AG04450 (cell line): ENCODE results near the gene TCAF1. TPM values are rescaled to one million over a fixed set of nuclear protein-coding genes. Genes with fewer than 3 reads are reported as not detected.

Experiments used
- CTCF ChIA-PET: fragments of 300-600, 350-600 bp; formaldehyde crosslinking; extraction: SDS; loops from one replicate; lab custom pipeline; 2022; ENCODE audit warnings: antibody characterized with exemption, inconsistent platforms; lab: Charles Lee
- POLR2A ChIA-PET: fragments of 350-600 bp; formaldehyde crosslinking; extraction: SDS; loops from one replicate; lab custom pipeline; 2021; ENCODE audit warnings: antibody characterized with exemption, inconsistent platforms; lab: Yijun Ruan, JAX
- DNase-seq: peaks from one replicate; pipeline ENCODE4 v3.0.0-alpha.2; 2011; ENCODE audit warnings: low read depth, low spot score
- H3K27ac ChIP-seq: one replicate; pipeline ENCODE4 v1.5.1; 2012; ENCODE audit warnings: low read depth, low read length, control low read depth
- H3K27me3 ChIP-seq: one replicate; pipeline ENCODE4 v1.6.0; 2012; ENCODE audit warnings: low read length; ENCODE audit not compliant: control insufficient read depth, insufficient read depth
- H3K4me3 ChIP-seq: 2 replicates; pipeline ENCODE4 v1.5.1; 2011; ENCODE audit warnings: mild to moderate bottlenecking, low read depth, low read length, control low read depth
- H3K9me3 ChIP-seq: 2 replicates; pipeline ENCODE4 v1.5.1; 2012; ENCODE audit warnings: low read length; ENCODE audit not compliant: control insufficient read depth, insufficient read depth
- polyA plus RNA-seq: library from polyadenylated mRNA; depleted of rRNA; stranded (reverse); fragments of >200 nt; gene quantifications from 2 replicates; pipeline ENCODE4 v1.2.3, GENCODE V29; 2011
- TF ChIP-seq, protein P1 (sequence below): IDR thresholded peaks from 2 replicates; pipeline ENCODE4 v1.5.1; 2011; ENCODE audit warnings: low read depth, low read length, control low read depth, inconsistent platforms

TCAF1 gene
- polyA plus RNA-seq, 1 experiment = 61.3 TPM

DNA sequence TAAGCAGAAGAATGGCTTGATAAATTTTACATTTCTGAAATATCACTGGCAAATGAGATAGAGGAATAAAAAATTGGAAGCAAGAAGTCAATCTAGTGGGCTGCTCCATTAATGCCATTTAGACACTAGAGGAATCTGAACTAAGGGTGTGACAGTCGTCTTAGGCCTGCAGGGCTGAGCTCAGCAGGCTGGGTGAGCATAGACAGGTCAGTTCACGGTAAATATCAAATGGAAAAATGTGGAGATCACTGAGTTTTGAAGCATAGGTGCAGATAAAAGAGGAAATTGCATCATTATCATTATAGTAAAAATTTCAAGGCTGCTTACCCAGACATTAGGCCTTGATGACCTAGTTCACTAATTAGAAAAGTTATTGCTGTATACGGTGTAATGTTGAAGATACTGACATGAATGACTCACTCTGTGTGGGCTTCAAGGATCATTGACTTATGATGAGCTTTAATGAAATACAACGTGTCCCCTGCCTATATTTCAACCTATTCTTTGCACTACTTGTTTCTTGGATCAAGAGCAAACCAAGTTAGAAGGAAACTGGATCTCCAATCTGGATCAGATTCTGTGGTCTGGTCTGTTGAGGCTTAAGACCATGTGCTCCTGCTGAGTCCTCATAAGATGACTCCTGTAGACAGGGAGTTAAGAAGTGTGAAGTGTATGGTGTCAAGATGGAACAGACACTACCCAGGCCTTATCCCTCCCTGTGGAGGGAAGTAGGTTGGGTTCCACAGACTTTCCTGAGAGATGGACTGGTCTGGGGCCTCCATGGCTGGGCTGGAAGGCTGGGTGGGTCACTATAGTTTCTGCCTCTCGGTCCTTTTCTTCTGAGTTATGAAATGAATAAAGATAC is 36.6 kb upstream of the TCAF1 start:
- ChIA-PET CTCF (no interaction called here), POLR2A (no interaction called here)
- no peak for DNase-seq
- Histone ChIP-seq H3K27me3 (no peaks in the 10 kb centered on the region), H3K9me3 (no peaks in the 10 kb centered on the region), H3K27ac (no peak overlapping the region), H3K4me3 (no peak overlapping the region)
- TF ChIP-seq, protein P1, sequence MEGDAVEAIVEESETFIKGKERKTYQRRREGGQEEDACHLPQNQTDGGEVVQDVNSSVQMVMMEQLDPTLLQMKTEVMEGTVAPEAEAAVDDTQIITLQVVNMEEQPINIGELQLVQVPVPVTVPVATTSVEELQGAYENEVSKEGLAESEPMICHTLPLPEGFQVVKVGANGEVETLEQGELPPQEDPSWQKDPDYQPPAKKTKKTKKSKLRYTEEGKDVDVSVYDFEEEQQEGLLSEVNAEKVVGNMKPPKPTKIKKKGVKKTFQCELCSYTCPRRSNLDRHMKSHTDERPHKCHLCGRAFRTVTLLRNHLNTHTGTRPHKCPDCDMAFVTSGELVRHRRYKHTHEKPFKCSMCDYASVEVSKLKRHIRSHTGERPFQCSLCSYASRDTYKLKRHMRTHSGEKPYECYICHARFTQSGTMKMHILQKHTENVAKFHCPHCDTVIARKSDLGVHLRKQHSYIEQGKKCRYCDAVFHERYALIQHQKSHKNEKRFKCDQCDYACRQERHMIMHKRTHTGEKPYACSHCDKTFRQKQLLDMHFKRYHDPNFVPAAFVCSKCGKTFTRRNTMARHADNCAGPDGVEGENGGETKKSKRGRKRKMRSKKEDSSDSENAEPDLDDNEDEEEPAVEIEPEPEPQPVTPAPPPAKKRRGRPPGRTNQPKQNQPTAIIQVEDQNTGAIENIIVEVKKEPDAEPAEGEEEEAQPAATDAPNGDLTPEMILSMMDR = no peak

GRCh38 chr7:143936087-143937009 is 34.4 kb upstream of the TCAF1 start:
- peak overlapping the region; percentile 73 for H3K27ac ChIP-seq
- CTCF ChIA-PET = interaction anchor here (1.0 kb wide), 1 partner anchor 76 kb away, joined by 3 read pairs; no protein-coding TSS in a partner anchor
- no peaks in the 10 kb centered on the region for H3K9me3 ChIP-seq
- no peaks in the 10 kb centered on the region for H3K27me3 ChIP-seq
- H3K4me3 ChIP-seq = no peak overlapping the region
- peak; percentile 16 for DNase-seq
- TF ChIP-seq, protein P1 = no peak
- POLR2A ChIA-PET = interaction anchor here (0.6 to 0.7 kb wide), 2 partner anchors 35 kb away, joined by 3 read pairs; no protein-coding TSS in a partner anchor

DNA sequence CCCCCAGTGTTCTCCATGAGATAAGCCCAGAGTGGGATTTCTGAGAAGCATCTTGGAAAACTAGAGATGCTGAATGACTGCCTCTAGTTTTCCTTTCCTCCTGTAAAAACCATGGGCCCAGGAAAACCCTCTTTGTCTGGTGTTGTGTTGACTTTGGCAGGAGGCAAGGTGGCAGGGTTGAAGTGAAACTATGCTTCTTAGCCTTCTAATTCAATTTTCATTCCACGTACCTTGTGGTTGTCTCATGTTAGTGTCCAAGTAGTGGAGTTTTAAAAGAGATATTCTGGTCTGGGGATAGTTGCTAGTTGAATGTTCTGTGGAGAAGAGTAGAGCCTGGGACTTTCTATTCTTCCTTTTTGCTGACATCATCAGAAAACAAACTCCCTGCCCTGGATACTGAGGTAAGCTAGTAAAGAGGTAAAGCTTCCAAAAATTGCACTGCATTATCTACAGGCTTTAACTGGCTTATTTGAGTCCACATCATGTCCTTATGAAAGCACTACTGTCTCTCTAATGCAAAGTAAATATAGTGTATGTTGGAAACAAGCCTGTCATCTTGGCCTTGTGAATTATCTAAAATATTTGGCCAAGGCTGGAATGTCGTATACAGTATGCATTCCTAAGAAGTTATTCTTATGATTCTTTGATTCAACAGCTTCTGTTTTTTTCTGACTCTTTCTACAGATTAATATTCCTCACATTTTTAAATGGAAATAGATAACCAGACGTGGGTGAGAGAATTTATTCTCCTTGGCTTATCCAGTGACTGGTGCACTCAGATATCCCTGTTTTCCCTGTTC is 32.8 kb upstream of the TCAF1 start, which contains the start of gene OR2F2:
OR2F2 (plus strand) TSS at position 708 of the 800 bp plus-strand sequence; CDS start at position 708, 0 bp downstream.
- peak; percentile 38 for DNase-seq
- TF ChIP-seq, protein P1 = no peak
- CTCF ChIA-PET = interaction anchor here (1.0 kb wide), 1 partner anchor 77 kb away, joined by 3 read pairs; no protein-coding TSS in a partner anchor
- POLR2A ChIA-PET = interaction anchor here (1.9 kb wide), 1 partner anchor 33 kb away, joined by 13 read pairs; the partner anchor contains the start of gene TCAF1
- H3K27ac ChIP-seq = peak within 1 kb of the TSS; percentile 73
- H3K27me3 ChIP-seq = no peaks in the 10 kb centered on the region
- H3K4me3 ChIP-seq = no peak within 1 kb of the TSS
- H3K9me3 ChIP-seq = no peaks in the 10 kb centered on the region

DNA sequence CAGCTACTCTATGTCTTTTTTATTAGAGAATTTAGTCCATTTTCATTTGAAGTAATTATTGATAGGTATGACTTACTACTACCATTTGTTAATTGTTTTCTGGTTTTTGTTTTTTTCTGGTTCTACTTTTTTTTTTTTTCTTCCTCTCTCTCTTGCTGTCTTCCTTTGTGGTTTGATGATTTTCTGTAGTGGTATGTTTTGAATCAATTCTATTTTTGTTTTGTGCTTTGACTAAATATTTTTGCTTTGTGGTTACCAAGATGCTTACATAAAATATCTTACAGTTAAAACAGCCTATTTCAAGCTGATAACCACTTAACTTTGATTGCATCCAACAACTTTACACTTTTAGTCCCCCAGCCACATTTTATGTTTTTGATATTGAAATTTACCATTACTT is 29.8 kb upstream of the TCAF1 start:
- POLR2A ChIA-PET = no interaction called here
- Histone ChIP-seq H3K9me3 (no peaks in the 10 kb centered on the region), H3K4me3 (no peak overlapping the region), H3K27ac (no peak overlapping the region), H3K27me3 (no peaks in the 10 kb centered on the region)
- TF ChIP-seq, protein P1 = no peak
- no peak for DNase-seq
- CTCF ChIA-PET = no interaction called here
